B cell (primary cell): ENCODE data around the gene C18orf63. TPM values are rescaled to one million over a fixed set of nuclear protein-coding genes. Genes with fewer than 3 reads are reported as not detected.

Experiments used
- ATAC-seq: fragments of 200-7000 bp; cut with Tn5 transposase; one replicate; pipeline ENCODE4 v1.10.0; 2021; ENCODE audit warnings: low read depth, mild to moderate bottlenecking, moderate number of reproducible peaks, moderate library complexity
- CTCF ChIA-PET: fragments of 350-600 bp; sonication (Branson Sonifier 250); formaldehyde crosslinking; loops from one replicate; lab custom pipeline; 2021; ENCODE audit warnings: antibody characterized with exemption, inconsistent platforms; lab: Charles Lee
- POLR2A ChIA-PET: fragments of 350-600 bp; sonication (Branson Sonifier 250); formaldehyde crosslinking; loops from one replicate; lab custom pipeline; 2021; ENCODE audit warnings: antibody characterized with exemption; lab: Charles Lee
- DNase-seq: peaks from one replicate; pipeline ENCODE4 v3.0.0; 2013
- H2AFZ ChIP-seq: 2 replicates; pipeline ENCODE4 v1.6.1; 2012; ENCODE audit warnings: mild to moderate bottlenecking, low read depth, low read length; ENCODE audit not compliant: insufficient read depth, poor library complexity, severe bottlenecking
- H3K27ac ChIP-seq, 2 donors: 1 replicate in 1 of 2; 2 replicates in 1 of 2; pipeline ENCODE4 v1.5.1; 2012 to 2013; ENCODE audit warnings: low read length in 2 of 2, mild to moderate bottlenecking in 2 of 2, moderate library complexity in 1 of 2
- H3K27me3 ChIP-seq, 4 experiments: fragments of 200-600 bp in 1 of 4; sonication (generic) in 1 of 4; replicated peaks in 1 of 4; 1 replicate in 2 of 4; 2 replicates in 2 of 4; pipeline versions ENCODE4 v1.6.1 to v1.7.0; 2013 to 2016; ENCODE audit warnings: low read length in 3 of 4, mild to moderate bottlenecking in 2 of 4, mixed read lengths in 1 of 4, moderate library complexity in 1 of 4; ENCODE audit not compliant: insufficient read depth in 4 of 4, control insufficient read depth in 3 of 4; ENCODE audit errors: control extremely low read depth in 1 of 4
- H3K36me3 ChIP-seq, 2 experiments: replicated peaks in 1 of 2; 1 replicate in 1 of 2; 2 replicates in 1 of 2; pipeline versions ENCODE4 v1.6.1 to v1.7.1; 2013; ENCODE audit warnings: low read length in 1 of 2; ENCODE audit not compliant: insufficient read depth in 2 of 2, control insufficient read depth in 1 of 2; ENCODE audit errors: control extremely low read depth in 1 of 2, extremely low read depth in 1 of 2
- H3K4me1 ChIP-seq, 2 donors: fragments of 200-600 bp in 1 of 2; sonication (generic) in 1 of 2; 1 replicate in 1 of 2; 2 replicates in 1 of 2; pipeline versions ENCODE4 v1.5.1 to v1.6.1; 2013 to 2017; ENCODE audit warnings: low read length in 2 of 2; ENCODE audit not compliant: control insufficient read depth in 2 of 2, insufficient read depth in 2 of 2
- H3K4me2 ChIP-seq: replicated peaks from 2 replicates; pipeline ENCODE3; 2012; ENCODE audit warnings: mild to moderate bottlenecking, low read depth, low read length; ENCODE audit not compliant: poor library complexity, severe bottlenecking
- H3K4me3 ChIP-seq, 5 experiments: fragments of 200-600 bp in 1 of 5; sonication (generic) in 1 of 5; 1 replicate in 3 of 5; 2 replicates in 2 of 5; pipeline versions ENCODE4 v1.5.1 to v1.7.0; 2011 to 2016; ENCODE audit warnings: low read length in 4 of 5, mild to moderate bottlenecking in 4 of 5, low read depth in 2 of 5, control low read depth in 1 of 5, moderate library complexity in 1 of 5; ENCODE audit not compliant: insufficient read depth in 1 of 5; ENCODE audit errors: control extremely low read depth in 1 of 5, extremely low read depth in 1 of 5
- H3K79me2 ChIP-seq: fragments of 200-600 bp; sonication (generic); one replicate; pipeline ENCODE4 v1.6.0; 2016; ENCODE audit warnings: low read length; ENCODE audit not compliant: control insufficient read depth, insufficient read depth
- H3K9ac ChIP-seq: fragments of 200-600 bp; sonication (generic); 2 replicates; pipeline ENCODE4 v1.6.1; 2017; ENCODE audit warnings: mild to moderate bottlenecking, low read length, moderate library complexity
- H3K9me3 ChIP-seq, 3 donors: one replicate each; pipeline versions ENCODE4 v1.6.1 to v1.7.1; 2013; ENCODE audit warnings: low read length in 2 of 3; ENCODE audit not compliant: control insufficient read depth in 2 of 3, insufficient read depth in 1 of 3; ENCODE audit errors: control extremely low read depth in 1 of 3
- H4K20me1 ChIP-seq: 2 replicates; pipeline ENCODE4 v1.6.0; 2012; ENCODE audit warnings: mild to moderate bottlenecking, low read length; ENCODE audit not compliant: insufficient read depth, control insufficient read depth, poor library complexity, severe bottlenecking
- H3K27ac Mint-ChIP-seq: one replicate; pipeline ENCODE4 v1.8.0; 2021; ENCODE audit warnings: mixed read lengths
- H3K27me3 Mint-ChIP-seq: one replicate; pipeline ENCODE4 v1.8.0; 2021; ENCODE audit warnings: mixed read lengths
- H3K4me1 Mint-ChIP-seq: one replicate; pipeline ENCODE4 v1.8.0; 2021; ENCODE audit warnings: mixed read lengths
- H3K4me3 Mint-ChIP-seq: one replicate; pipeline ENCODE4 v1.8.0; 2021; ENCODE audit warnings: mixed read lengths
- H3K9me3 Mint-ChIP-seq: one replicate; pipeline ENCODE4 v1.8.0; 2022; ENCODE audit warnings: mixed read lengths; ENCODE audit not compliant: insufficient read depth
- CTCF ChIP-seq: fragments of 200-600 bp; IDR thresholded peaks from one replicate; pipeline ENCODE4 v1.8.0; 2022; ENCODE audit warnings: antibody characterized with exemption, mild to moderate bottlenecking
- EZH2 ChIP-seq: IDR thresholded peaks from 2 replicates; pipeline ENCODE4 v1.6.1; 2012; ENCODE audit warnings: borderline replicate concordance, low read depth, mild to moderate bottlenecking, moderate library complexity, low read length; ENCODE audit not compliant: insufficient read depth, poor library complexity, severe bottlenecking
- WGBS: methylation state at CpG from one replicate; pipeline ENCODE4 v1.1.5; 2013; ENCODE audit warnings: missing lambda C conversion rate; ENCODE audit not compliant: insufficient coverage; 5-methylcytosine and 5-hydroxymethylcytosine counted together
- intact Hi-C: fragments of 100-400 bp; cut with micrococcal nuclease; formaldehyde crosslinking; loops from one replicate; pipeline ENCODE4 v1.10.0; 2022
- polyA plus RNA-seq: library from polyadenylated mRNA; depleted of rRNA; stranded (reverse); fragments of >200 nt; gene quantifications from 2 replicates; pipeline ENCODE4 v1.2.3, GENCODE V29; 2012
- total RNA-seq, 2 donors: library from RNA; stranded (reverse); fragments of 120-200 nt in 1 of 2; gene quantifications; 1 replicate in 1 of 2; 2 replicates in 1 of 2; pipeline versions ENCODE4 v1.2.3 to v1.2.4, GENCODE V29; 2013 to 2022

C18orf63 gene
- total and polyA plus RNA-seq, 2 donors (not counting 1 experiment from before 2014, with no cell fraction given), result not detected

- no peak overlapping the region for H3K4me3 Mint-ChIP-seq
- Histone ChIP-seq H3K36me3 (no peaks in the 10 kb centered on the region), H3K9me3 (no peaks in the 10 kb centered on the region), H3K4me3 (no peak overlapping the region), H3K27ac (no peak overlapping the region), H3K9ac (no peak overlapping the region), H3K4me2 (no peak overlapping the region), H3K4me1 (no peaks in the 10 kb centered on the region), H2AFZ (no peak overlapping the region), H3K27me3 (peaks cover 0 to 6% (median 0%) of the 10 kb centered on the region in 4 experiments), H3K79me2 (no peaks in the 10 kb centered on the region), H4K20me1 (no peaks in the 10 kb centered on the region)
- H3K27ac Mint-ChIP-seq, result no peak overlapping the region
- TF ChIP-seq EZH2 (no peak), CTCF (no peak)
- ChIA-PET POLR2A (no interaction called here), CTCF (no interaction called here)
- peaks cover 7% of the 10 kb centered on the region for H3K4me1 Mint-ChIP-seq
- H3K27me3 Mint-ChIP-seq, result peaks cover 13% of the 10 kb centered on the region
- no peaks in the 10 kb centered on the region for H3K9me3 Mint-ChIP-seq
- WGBS, result 83% methylated on average over 3 of the region's 8 CpGs
- ATAC-seq (no peak), DNase-seq (no peak)
- intact Hi-C loops, result no loop called here
Measured at GRCh38 chr18:74373428-74373827, 57.8 kb downstream of the C18orf63 start.

GRCh38 chr18:74375999-74376398 lies 60.4 kb downstream of the C18orf63 start:
- CTCF ChIA-PET, result no interaction called here

More at GRCh38 chr18:74375999-74376398, 60.4 kb downstream of the C18orf63 start:
- POLR2A ChIA-PET, result no interaction called here
- peaks cover 7% of the 10 kb centered on the region for H3K4me1 Mint-ChIP-seq
- no peak overlapping the region for H3K4me3 ChIP-seq
- DNase-seq (no peak), ATAC-seq (no peak)
- H3K4me1 ChIP-seq, result no peaks in the 10 kb centered on the region
- H3K9me3 Mint-ChIP-seq, result no peaks in the 10 kb centered on the region
- no peak overlapping the region for H3K9ac ChIP-seq
- no peak overlapping the region for H3K4me3 Mint-ChIP-seq
- no peaks in the 10 kb centered on the region for H4K20me1 ChIP-seq
- no peaks in the 10 kb centered on the region for H3K79me2 ChIP-seq
- TF ChIP-seq CTCF, result no peak
- no peak for TF ChIP-seq EZH2
- no peak overlapping the region for H3K27ac Mint-ChIP-seq
- H2AFZ ChIP-seq, result no peak overlapping the region
- WGBS, result 85% methylated on average over 3 of the region's 6 CpGs
- H3K9me3 ChIP-seq, result no peaks in the 10 kb centered on the region
- no peak overlapping the region for H3K4me2 ChIP-seq
- no peak overlapping the region for H3K27ac ChIP-seq
- H3K27me3 ChIP-seq, result peaks cover 0 to 4% (median 0%) of the 10 kb centered on the region in 4 experiments
- intact Hi-C loops, result no loop called here
- no peaks in the 10 kb centered on the region for H3K36me3 ChIP-seq
- peaks cover 8% of the 10 kb centered on the region for H3K27me3 Mint-ChIP-seq
